GM19452 (cell line): ENCODE data around the gene DPP6.
A peak's percentile ranks its signal among the peaks of the same experiment; 100 is the strongest.
"Not testable (repeated sequence)": the region's sequence is repeated elsewhere in the genome, so short reads cannot be mapped to it uniquely, and the experiment has no call there.

Source experiments
- ATAC-seq: cut with Tn5 transposase; IDR thresholded peaks from one replicate; pipeline ENCODE4 v1.9.1; 2021; ENCODE audit not compliant: unreplicated experiment

The DPP6 gene

DNA sequence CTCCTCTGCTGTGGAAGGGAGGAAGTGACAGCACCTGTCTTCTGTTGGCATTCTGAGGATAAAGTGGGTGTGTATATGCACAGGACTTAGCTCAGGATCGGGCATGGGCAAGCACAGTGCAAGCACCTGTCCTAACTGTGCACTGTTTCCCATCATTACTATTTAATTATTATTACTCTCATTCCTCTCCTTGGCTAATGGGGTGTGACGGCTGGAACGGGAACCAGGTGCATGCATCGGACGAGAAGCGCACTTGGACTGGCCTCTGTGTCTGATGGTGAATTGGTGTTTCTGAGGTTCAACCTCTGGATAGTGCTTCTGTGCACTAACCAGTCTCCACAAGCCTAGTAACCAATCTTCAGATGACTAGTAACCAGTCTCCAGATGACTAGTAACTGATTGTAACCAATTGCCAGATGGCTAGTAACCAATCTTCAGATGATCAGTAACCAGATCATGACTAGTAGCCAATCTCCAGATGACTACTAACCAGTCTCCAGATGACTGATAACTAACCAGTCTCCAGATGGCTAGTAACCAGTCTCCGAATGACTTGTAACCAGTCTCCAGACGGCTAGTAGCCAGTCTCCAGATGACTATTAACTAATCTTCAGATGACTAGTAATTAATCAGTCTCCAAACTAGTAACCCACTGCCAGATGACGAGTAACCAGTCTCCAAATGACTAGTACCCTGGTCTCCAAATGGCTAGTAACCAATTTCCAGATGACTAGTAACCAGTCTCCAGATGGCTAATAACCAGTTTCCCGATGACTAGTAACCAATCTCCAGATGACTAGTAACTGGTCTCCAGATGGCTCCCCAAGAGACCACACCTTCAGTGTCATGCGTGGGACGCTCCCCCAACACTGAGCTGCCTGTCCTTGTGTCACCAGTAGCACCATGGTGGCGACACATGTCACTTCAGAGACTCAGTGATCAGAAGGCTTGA, 864.9 kb downstream of the DPP6 start:
- ATAC-seq = no peak

DNA sequence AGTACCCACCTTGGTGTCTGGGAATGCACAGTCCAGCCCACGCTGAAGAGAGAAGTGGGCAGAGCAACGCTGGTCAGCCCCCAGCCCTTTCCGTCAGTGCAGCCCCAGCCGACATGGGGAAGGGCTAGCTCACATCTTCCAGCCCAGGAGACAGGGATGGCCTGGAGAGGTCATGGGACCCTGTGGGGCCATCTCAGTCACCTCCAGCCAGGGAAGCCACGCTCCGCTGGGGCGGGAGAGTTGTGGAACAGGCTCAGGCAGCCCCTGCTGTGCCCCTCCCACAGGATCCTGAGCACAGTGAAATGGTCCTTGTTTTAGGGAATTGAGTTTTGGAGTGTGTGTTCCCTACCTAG, 865.6 kb downstream of the DPP6 start:
- ATAC-seq = no peak

DNA sequence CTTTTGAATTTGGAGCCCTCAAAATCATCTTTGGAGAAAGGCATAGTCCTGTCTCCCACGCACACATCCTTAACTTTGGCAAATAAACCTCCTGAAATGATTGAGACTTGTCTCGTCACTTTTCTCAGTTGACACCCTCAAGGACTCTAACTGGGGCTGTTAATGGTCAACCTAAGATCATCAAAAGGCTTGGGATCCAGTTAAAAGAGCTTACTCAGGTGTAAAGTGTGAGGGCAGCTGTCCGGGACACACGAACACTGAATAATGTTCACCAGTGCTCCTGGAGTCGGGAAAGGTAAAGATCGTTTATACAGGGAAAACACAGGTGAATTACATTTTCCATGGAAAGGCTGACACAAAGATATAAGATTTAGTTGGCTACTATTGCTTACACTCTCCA, 866.1 kb downstream of the DPP6 start:
- no peak for ATAC-seq

DNA sequence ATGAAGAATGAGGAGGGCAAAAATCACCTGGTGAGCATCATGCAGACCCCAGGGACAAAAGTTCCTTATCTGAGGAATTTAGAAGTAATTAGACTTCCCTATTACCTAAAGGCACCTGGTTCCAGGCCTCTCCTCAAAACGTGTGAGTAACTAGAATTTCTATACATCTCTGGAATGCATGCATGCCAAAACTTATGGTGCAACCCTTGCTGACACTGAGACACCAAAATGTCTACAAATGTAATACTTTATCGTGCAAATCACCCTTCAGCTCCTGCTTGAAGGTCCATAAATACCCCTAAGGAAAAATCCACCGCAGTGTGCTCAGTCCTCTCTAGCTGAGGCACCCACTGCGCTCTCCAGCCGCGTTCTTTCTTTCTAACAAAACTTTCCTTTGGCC, 866.5 kb downstream of the DPP6 start:
- no peak for ATAC-seq

DNA sequence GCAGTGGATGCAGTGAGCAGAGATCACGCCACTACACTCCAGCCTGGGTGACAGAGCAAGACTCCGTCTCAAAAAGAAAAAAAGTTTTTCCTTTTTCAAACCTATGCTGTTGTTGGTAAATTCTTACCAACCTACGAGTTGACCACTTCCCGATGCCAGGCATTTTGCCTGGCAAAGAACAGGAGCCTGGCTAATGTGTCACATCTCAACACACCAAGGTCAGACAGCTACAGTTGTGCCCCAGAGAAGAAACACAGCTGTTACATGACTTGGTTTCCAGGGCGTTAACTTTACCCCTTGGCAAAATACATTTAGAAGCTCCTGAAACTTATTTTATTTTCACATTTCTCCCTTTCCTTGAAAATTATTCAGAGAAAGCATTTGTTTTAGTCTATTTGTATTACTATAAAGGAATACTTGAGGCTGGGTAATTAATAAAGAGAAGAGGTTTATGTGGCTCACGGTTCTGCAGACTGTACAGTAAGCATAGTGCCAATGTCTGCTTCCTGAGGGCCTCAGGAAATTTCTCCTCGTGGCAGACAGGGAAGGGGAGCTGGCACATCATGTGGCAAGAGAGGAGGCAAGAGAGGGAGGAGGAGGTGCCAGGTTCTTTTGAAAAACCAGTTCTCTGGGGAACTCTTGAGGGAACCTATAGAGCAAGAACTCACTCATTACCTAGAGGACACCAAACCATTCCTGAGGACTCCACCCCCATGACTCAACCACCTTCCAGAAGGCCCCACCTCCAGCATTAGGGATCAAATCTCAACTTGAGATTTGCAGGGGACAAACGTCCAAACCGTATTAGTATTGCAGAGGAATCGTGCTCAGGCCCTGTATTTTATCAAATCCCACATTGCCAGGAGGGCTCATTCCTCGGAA, 867.4 kb downstream of the DPP6 start:
- ATAC-seq = no peak

DNA sequence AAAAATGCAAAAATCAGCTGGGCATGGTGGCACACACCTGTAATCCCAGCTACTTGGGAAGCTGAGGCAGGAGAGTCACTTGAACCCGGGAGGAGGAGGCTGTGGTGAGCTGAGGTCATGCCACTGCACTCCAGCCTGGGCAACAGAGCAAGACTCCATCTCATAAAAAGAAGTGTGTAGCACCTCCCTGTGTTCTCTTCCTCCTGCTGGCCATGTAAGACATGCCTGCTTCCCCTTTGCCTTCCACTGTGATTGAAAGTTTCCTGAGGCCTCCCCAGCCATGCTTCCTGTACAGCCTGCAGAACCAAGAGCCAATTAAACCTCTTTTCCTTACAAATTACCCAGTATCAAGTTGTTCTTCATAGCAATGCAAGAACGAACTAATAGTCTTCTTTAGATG, 870.3 kb downstream of the DPP6 start:
- not testable (repeated sequence) for ATAC-seq

DNA sequence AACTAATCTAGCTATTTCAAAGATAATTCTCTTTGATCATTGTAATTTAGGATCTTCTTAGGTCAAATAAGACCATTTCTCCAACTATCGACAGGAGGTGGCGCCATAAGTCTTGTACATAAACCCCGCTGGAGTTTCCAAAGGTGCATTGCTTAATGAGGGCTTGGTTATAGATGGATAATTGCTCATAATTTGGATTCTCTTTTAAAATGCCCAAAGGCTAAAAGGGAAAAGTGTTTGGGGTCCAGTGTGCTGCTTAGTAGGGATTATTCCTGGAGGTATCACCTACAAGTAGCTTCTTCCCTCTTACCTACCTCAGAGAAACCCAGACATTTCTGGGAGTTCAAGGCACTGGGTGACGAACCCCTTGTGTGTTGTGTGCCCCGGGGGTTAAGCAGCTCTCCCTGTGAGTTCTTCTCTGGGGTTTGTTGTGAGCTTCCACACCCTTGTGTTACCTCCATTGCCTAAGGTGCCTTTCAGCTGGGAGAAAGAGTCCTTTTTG, 875.5 kb downstream of the DPP6 start:
- ATAC-seq = peak; percentile 46

DNA sequence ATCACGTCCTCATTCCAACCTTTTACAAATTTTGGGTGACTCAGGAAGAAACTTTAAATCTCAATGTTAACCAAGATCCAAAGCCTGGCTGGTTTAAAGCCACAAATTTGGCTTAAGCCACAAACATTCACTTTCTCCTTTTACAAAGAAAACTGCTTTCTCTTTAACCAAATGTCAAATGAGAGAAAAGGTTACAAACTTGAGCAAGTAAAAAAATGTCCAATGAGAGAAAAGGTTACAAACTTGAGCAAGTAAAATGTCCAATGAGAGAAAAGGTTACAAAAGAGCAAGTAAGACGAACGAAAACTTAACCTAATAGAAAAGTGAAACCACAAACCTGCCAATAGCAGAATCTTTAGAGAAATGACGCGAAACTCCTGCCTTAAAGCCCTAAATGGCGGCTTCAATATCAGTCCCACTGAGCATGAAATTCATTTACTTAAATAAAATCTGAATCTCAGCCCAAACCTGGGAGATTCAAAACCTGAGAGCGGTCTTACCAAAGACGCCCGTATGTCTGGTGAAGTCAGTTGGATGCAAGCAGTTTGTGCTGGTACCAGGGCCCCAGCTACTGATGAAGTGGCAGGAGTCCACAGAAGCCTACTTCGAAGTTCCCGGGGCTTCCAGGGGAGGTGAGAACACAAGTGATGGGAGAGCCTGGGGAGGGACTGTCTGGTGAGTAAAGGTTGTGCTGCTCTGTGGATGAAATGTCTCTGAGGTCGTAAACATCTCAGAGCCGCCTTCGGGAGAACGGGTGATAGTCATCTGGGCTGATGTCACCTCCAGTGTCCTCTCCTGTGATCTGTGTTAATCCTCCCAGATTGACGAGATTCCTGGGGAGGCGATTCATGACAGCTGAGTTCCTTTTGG, 876.2 kb downstream of the DPP6 start:
- peak; percentile 83 for ATAC-seq

DNA sequence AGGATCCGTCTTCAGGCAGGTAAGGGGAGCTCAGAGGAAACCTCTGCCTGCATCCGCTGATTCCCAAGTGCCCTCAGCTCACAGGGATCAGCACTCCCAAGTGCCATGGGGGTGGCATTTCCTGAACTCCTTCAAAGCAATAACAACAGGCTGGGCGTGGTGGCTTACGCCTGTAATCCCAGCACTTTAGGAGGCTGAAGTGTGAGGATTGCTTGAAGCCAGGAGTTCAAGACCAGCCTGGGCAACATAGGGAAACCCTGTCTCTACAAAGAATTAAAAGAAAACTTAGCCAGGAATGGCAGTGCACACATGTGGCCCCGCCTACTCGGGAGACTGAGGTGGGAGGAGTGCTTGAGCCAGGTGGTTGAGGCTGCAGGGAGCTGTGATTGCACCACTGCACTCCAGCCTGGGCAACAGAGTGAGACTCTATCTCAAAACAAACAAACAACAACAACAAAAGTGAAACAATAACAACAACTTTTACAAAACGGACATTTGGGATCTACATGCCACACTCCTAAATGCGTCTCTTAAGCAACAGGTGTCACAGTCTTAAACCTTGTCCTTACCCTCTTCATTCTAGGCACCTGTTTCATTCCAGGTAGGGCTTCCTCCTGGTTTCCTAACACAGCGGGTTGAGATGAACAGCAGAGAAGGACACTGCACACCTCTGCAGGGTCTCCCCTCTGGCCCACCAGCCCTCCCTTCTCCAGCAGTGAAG, 877.0 kb downstream of the DPP6 start:
- ATAC-seq = no peak

DNA sequence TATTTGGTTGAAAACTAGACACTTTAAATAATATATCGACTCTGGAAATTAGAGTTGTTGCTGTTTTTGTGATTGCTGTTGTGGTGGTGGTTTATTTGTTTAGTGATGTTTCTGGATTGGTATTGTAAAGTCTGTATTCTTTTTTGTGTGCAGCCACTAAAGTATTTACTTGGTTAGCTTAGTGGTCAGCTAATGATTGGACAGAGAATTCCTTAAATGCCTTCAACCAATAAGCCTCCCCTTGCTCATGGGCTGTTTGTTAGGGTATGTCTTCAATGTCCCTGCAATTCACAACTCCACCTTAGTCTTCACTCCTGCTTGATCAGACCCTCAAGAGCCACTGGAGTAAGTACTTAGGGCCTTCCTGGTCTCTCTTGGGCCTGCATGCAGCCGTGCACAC, 879.7 kb downstream of the DPP6 start:
- ATAC-seq = no peak

DNA sequence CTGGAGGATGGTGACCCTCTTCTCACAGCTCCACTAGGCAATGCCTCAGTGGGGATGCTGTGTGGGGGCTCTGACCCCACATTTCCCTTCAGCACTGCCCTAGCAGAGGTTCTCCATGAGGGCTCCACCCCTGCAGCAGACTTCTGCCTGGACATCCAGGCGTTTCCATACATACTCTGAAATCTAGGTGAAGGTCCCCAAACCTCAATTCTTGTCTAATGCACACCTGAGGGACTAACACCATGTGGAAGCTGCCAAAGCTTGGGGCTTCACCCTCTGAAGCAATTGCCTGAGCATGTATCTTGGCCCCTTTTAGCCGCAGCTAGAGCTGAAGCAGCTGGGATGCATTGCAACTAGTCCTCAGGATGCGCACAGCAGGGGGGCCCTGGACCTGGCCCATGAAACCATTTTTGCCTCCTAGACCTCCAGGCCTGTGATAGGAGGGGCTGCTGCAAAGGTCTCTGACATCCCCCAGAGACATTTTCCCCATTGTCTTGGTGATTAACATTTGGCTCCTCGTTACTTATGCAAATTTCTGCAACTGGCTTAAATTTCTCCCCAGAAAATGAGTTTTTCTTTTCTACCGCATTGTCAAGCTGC, 882.3 kb downstream of the DPP6 start:
- ATAC-seq = not testable (repeated sequence)

DNA sequence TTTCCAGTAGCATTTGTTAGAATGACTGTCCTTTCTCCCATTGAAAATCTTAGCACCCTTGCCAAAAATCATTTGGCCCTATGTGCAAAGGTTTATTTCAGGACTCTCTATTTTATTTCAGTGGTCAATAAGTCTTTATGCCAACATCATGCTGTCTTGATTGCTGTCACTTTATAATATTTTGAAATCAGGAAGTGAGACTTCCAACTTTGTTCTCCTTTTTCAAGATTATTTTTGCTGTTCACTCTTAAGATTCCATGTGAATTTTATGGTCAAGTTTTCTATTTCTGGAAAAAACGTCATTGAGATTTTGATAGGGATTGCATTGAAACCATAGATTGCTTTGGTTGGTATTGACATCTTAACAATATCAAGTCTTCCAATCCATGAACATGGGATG, 885.6 kb downstream of the DPP6 start:
- no peak for ATAC-seq

DNA sequence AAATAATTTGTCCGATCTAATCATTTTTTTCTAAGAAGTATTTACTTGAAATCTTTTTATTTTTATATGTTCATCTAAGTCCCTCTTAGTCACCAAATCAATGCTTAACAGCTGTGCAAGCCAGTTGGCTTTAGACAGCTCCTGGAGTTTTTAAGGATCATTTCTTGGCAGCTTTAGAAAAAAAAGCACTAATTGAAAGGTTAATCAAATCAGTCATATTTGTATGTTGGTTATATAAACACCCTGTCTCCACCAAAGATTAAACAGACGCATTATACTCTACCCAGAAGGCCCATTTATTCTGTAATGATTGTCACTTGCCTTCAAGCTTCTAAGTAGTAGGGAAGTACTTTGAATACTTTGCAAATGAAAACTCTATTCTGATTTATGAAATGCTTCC, 890.5 kb downstream of the DPP6 start:
- ATAC-seq = no peak
